CD4-positive, alpha-beta T cell treated with Interleukin-10 for 1 hour (primary cell): Measurements from ENCODE around the gene ZNF385D.

Source experiments
- DNase-seq: peaks from one replicate; pipeline ENCODE4 v3.0.0-alpha.2; 2020

The ZNF385D gene

GRCh38 chr3:21747966-21748555 is 2.9 kb downstream of the ZNF385D start:
- no peak for DNase-seq

- DNase-seq, result no peak
Measured at GRCh38 chr3:21747376-21747775, 3.6 kb downstream of the ZNF385D start.

GRCh38 chr3:21745966-21746365 is 5.0 kb downstream of the ZNF385D start:
- DNase-seq, result no peak

GRCh38 chr3:21744793-21745192 is 6.2 kb downstream of the ZNF385D start:
- DNase-seq, result no peak

- DNase-seq, result no peak
Measured at GRCh38 chr3:21738935-21739702, 11.9 kb downstream of the ZNF385D start.

- no peak for DNase-seq
Measured at GRCh38 chr3:21738283-21738682, 12.7 kb downstream of the ZNF385D start.

- no peak for DNase-seq
Measured at GRCh38 chr3:21734746-21735145, 16.3 kb downstream of the ZNF385D start.

- DNase-seq, result no peak
Measured at GRCh38 chr3:21729888-21730459, 21.0 kb downstream of the ZNF385D start.

GRCh38 chr3:21729331-21729730 is 21.7 kb downstream of the ZNF385D start:
- DNase-seq, result no peak

GRCh38 chr3:21722768-21723167 is 28.2 kb downstream of the ZNF385D start:
- no peak for DNase-seq

- no peak for DNase-seq
Measured at GRCh38 chr3:21722301-21722700, 28.7 kb downstream of the ZNF385D start.

- no peak for DNase-seq
Measured at GRCh38 chr3:21718943-21719591, 31.9 kb downstream of the ZNF385D start.

GRCh38 chr3:21718161-21718765 is 32.7 kb downstream of the ZNF385D start:
- no peak for DNase-seq

- DNase-seq, result no peak
Measured at GRCh38 chr3:21715662-21716061, 35.3 kb downstream of the ZNF385D start.

- no peak for DNase-seq
Measured at GRCh38 chr3:21705769-21706168, 45.2 kb downstream of the ZNF385D start.

- no peak for DNase-seq
Measured at GRCh38 chr3:21704796-21705195, 46.2 kb downstream of the ZNF385D start.

GRCh38 chr3:21703291-21703690 is 47.7 kb downstream of the ZNF385D start:
- no peak for DNase-seq

GRCh38 chr3:21697707-21698106 is 53.3 kb downstream of the ZNF385D start:
- DNase-seq, result no peak

- no peak for DNase-seq
Measured at GRCh38 chr3:21694506-21694905, 56.5 kb downstream of the ZNF385D start.

- no peak for DNase-seq
Measured at GRCh38 chr3:21691036-21691435, 60.0 kb downstream of the ZNF385D start.

- DNase-seq, result no peak
Measured at GRCh38 chr3:21682206-21682605, 68.8 kb downstream of the ZNF385D start.

GRCh38 chr3:21673393-21673792 is 77.6 kb downstream of the ZNF385D start:
- no peak for DNase-seq

- no peak for DNase-seq
Measured at GRCh38 chr3:21672303-21672702, 78.7 kb downstream of the ZNF385D start.
